ENCODE results near the gene GBP3. TPM values are rescaled to one million over a fixed set of nuclear protein-coding genes. Genes with fewer than 3 reads are reported as not detected.

Gene GBP3
- total and polyA plus RNA-seq, 2 of the 8 experiments (the other 6 are each of a cell fraction or from before 2014, with no cell fraction given) = not detected

DNA sequence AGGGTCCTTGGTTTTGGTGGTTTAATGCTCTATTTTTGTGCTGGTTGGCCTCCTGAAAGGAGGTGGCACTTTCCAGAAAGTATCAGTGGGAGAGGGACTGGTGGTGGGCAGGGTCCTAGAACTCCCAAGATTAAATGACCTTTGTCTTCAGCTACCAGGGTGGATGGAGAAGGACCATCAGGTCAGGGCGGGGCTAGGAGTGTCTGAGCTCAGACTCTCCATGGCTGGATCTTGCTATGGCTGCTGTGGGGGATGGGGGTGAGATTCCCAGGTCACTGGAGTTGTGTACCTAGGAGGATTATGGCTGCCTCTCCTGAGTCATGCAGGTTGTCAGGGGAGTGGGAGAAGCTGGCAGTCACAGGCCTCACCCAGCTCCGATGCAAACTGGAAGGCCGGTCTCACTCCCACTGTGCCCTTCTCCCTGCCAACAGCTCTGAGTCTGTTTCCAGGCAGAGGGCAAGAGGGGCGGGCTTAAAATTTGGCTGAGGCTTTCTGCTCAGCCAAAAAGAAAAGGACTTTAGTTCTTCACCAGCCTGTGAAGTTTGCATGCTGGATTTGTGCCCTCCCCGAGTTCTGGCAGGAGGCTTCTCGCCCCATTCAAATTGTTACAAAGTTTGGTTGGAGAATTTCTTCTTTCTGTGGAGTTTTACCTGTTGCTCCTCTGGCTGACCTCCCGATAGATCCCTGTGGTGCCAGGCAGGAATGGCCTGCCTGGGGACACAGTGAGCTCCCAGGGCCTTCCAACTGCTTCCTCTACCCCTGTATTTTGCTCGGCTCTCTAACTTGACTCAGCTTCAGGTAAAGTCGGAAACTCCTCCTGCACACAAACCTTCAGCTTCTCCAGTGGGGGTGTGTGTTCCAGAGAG is 17.1 kb downstream of the GBP3 start:
- H2BK15ac ChIP-seq (ENCODE audit: low read length) = no peak overlapping the region
- no peaks in the 10 kb centered on the region for H3K4me1 ChIP-seq (replicated peaks in 1 of 4; ENCODE audit: control insufficient read depth in 3 of 4, insufficient read depth in 4 of 4, low read length in 3 of 4)
- H3K79me2 ChIP-seq (ENCODE audit: control insufficient read depth in 1 of 2, insufficient read depth in 2 of 2, low read length in 2 of 2) = no peaks in the 10 kb centered on the region
- peak overlapping the region; percentile 41 for H4K8ac ChIP-seq (ENCODE audit: extremely low read depth, insufficient read depth, low read length)
- no peak overlapping the region for H4K5ac ChIP-seq (ENCODE audit: insufficient read length, low read depth, low read length)
- 86% methylated on average over 9 of the region's 9 CpGs; no CpG with 5 or more reads in 1 of the 2 experiments for WGBS, 2 experiments (ENCODE audit: extremely low coverage in 1 of 2, insufficient coverage in 1 of 2, insufficient read length in 1 of 2, insufficient replicate concordance in 2 of 2, low coverage in 1 of 2, low lambda C conversion rate in 2 of 2, missing lambda C conversion rate in 1 of 2)
- H3K23ac ChIP-seq (ENCODE audit: insufficient read length) = no peak overlapping the region
- H3K9me3 ChIP-seq (ENCODE audit: insufficient read depth in 2 of 2, low read depth in 1 of 2, low read length in 1 of 2) = no peaks in the 10 kb centered on the region
- H3K4me3 ChIP-seq (ENCODE audit: extremely low read depth in 1 of 4, insufficient read depth in 2 of 4, low read depth in 3 of 4, low read length in 4 of 4) = no peak overlapping the region
- H3K56ac ChIP-seq (replicated peaks; ENCODE audit: insufficient read length, low read depth, low read length) = no peak overlapping the region
- no peak overlapping the region for H2BK5ac ChIP-seq (ENCODE audit: low read depth, low read length)
- H3K79me1 ChIP-seq (ENCODE audit: low read depth, low read length) = no peaks in the 10 kb centered on the region
- no peak overlapping the region for H2BK20ac ChIP-seq (ENCODE audit: low read length)
- no peak overlapping the region for H3K27ac ChIP-seq (ENCODE audit: low read depth, low read length)
- no peak overlapping the region for H3K14ac ChIP-seq (ENCODE audit: insufficient read length)
- no peaks in the 10 kb centered on the region for H4K20me1 ChIP-seq (replicated peaks in 1 of 2; ENCODE audit: control insufficient read depth in 1 of 2, insufficient read depth in 2 of 2, low read length in 2 of 2)
- FAIRE-seq (no peak), DNase-seq (ENCODE audit: low read depth in 1 of 2, low spot score in 2 of 2) (no peak)
- no peak overlapping the region for H2BK120ac ChIP-seq (replicated peaks; ENCODE audit: low read depth, low read length)
- no peaks in the 10 kb centered on the region for H3K23me2 ChIP-seq (ENCODE audit: low read depth, low read length)
- no peak overlapping the region for H2BK12ac ChIP-seq (ENCODE audit: low read depth, low read length)
- H2AFZ ChIP-seq (ENCODE audit: low read length) = no peak overlapping the region
- H3K4me2 ChIP-seq (ENCODE audit: insufficient read depth in 1 of 2, low read depth in 2 of 2, low read length in 2 of 2) = no peak overlapping the region
- H3K9ac ChIP-seq (replicated peaks in 1 of 4; ENCODE audit: extremely low read depth in 1 of 4, low read depth in 3 of 4, low read length in 3 of 4) = no peak overlapping the region
- CTCF ChIA-PET (ENCODE audit: partially characterized antibody) = interaction anchor here (0.6 to 2.0 kb wide), 5 partner anchors 8 to 419 kb away, joined by 3 to 6 read pairs (median 3); no protein-coding TSS in a partner anchor
- no peak overlapping the region for H2AK5ac ChIP-seq (ENCODE audit: low read depth, low read length)
- H3K4ac ChIP-seq (replicated peaks; ENCODE audit: insufficient read length, low read depth, low read length) = no peak overlapping the region
- no peaks in the 10 kb centered on the region for H3K27me3 ChIP-seq (replicated peaks in 1 of 4; ENCODE audit: control insufficient read depth in 3 of 4, extremely low read depth in 1 of 4, insufficient read depth in 3 of 4, low read length in 3 of 4)
- no peak overlapping the region for H3K18ac ChIP-seq (ENCODE audit: extremely low read depth, low read length)
- POLR2A ChIA-PET (ENCODE audit: partially characterized antibody) = interaction anchor here (0.6 kb wide), 1 partner anchor 96 kb away, joined by 3 read pairs; no protein-coding TSS in a partner anchor
- H3K36me3 ChIP-seq (ENCODE audit: control insufficient read depth in 2 of 4, insufficient read depth in 4 of 4, low read length in 3 of 4) = no peaks in the 10 kb centered on the region
- no peak overlapping the region for H4K91ac ChIP-seq (replicated peaks; ENCODE audit: insufficient read length, low read length)
- TF ChIP-seq ZNF274 (IDR thresholded peaks at IDR 0.05; ENCODE audit: borderline replicate concordance, extremely low read depth, low read length) (no peak), YY1 (IDR thresholded peaks at IDR 0.05; ENCODE audit: low read depth, low read length) (no peak), EZH2 (IDR thresholded peaks at IDR 0.05; ENCODE audit: low read depth, low read length, severe bottlenecking) (no peak), TBP (IDR thresholded peaks at IDR 0.05; ENCODE audit: low read depth, low read length) (no peak), HDAC2 (IDR thresholded peaks at IDR 0.05; ENCODE audit: borderline replicate concordance in 1 of 2, low read depth in 2 of 2, low read length in 2 of 2) (no peak), CHD2 (IDR thresholded peaks at IDR 0.05; ENCODE audit: low read length) (no peak), KDM1A (IDR thresholded peaks at IDR 0.05; ENCODE audit: borderline replicate concordance, low read length) (no peak), KDM5A (IDR thresholded peaks at IDR 0.05; ENCODE audit: low read length) (no peak), RXRA (IDR thresholded peaks at IDR 0.05; ENCODE audit: insufficient read depth, low read depth, low read length) (no peak), RFX5 (IDR thresholded peaks at IDR 0.05; ENCODE audit: borderline replicate concordance, low read depth, low read length) (no peak), GTF2F1 (IDR thresholded peaks at IDR 0.05; ENCODE audit: borderline replicate concordance, low read depth, low read length) (no peak), NANOG (IDR thresholded peaks at IDR 0.05; ENCODE audit: insufficient read depth, low read depth, low read length, poor library complexity, severe bottlenecking) (no peak)
